SK-N-MC (cell line): ENCODE results near the gene OSGIN1.

Source experiments
- EZH2 ChIP-seq: fragments of 200-600 bp; sonication (generic); IDR thresholded peaks from one replicate; pipeline ENCODE4 v1.6.1; 2017; ENCODE audit warnings: antibody characterized with exemption
- FOXP2 ChIP-seq: optimal IDR thresholded peaks from 2 replicates; pipeline ENCODE3; 2011; ENCODE audit warnings: mild to moderate bottlenecking, moderate library complexity; ENCODE audit not compliant: insufficient read depth; ENCODE audit errors: extremely low read length, control extremely low read depth
- POLR2AphosphoS5 ChIP-seq: IDR thresholded peaks from 2 replicates; pipeline ENCODE4 v1.6.1; 2012; ENCODE audit warnings: mild to moderate bottlenecking, low read depth, low read length, borderline replicate concordance

GRCh38 chr16:83966153-83966696 lies 13.2 kb downstream of the OSGIN1 start:
- TF ChIP-seq EZH2, result no peak
- TF ChIP-seq POLR2AphosphoS5, result no peak
- no peak for TF ChIP-seq FOXP2
